ENCODE data around the gene CAPN12.

Gene CAPN12

GRCh38 chr19:38744874-38745273 lies 600 bp upstream of the CAPN12 start:
- no peak for DNase-seq (ENCODE audit: low read depth)
- TF ChIP-seq, protein P1, sequence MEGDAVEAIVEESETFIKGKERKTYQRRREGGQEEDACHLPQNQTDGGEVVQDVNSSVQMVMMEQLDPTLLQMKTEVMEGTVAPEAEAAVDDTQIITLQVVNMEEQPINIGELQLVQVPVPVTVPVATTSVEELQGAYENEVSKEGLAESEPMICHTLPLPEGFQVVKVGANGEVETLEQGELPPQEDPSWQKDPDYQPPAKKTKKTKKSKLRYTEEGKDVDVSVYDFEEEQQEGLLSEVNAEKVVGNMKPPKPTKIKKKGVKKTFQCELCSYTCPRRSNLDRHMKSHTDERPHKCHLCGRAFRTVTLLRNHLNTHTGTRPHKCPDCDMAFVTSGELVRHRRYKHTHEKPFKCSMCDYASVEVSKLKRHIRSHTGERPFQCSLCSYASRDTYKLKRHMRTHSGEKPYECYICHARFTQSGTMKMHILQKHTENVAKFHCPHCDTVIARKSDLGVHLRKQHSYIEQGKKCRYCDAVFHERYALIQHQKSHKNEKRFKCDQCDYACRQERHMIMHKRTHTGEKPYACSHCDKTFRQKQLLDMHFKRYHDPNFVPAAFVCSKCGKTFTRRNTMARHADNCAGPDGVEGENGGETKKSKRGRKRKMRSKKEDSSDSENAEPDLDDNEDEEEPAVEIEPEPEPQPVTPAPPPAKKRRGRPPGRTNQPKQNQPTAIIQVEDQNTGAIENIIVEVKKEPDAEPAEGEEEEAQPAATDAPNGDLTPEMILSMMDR (IDR thresholded peaks at IDR 0.05; ENCODE audit: low read depth, low read length, missing control alignments), result no peak
- no peak overlapping the region for H3K4me3 ChIP-seq (ENCODE audit: low read depth, low read length)

DNA sequence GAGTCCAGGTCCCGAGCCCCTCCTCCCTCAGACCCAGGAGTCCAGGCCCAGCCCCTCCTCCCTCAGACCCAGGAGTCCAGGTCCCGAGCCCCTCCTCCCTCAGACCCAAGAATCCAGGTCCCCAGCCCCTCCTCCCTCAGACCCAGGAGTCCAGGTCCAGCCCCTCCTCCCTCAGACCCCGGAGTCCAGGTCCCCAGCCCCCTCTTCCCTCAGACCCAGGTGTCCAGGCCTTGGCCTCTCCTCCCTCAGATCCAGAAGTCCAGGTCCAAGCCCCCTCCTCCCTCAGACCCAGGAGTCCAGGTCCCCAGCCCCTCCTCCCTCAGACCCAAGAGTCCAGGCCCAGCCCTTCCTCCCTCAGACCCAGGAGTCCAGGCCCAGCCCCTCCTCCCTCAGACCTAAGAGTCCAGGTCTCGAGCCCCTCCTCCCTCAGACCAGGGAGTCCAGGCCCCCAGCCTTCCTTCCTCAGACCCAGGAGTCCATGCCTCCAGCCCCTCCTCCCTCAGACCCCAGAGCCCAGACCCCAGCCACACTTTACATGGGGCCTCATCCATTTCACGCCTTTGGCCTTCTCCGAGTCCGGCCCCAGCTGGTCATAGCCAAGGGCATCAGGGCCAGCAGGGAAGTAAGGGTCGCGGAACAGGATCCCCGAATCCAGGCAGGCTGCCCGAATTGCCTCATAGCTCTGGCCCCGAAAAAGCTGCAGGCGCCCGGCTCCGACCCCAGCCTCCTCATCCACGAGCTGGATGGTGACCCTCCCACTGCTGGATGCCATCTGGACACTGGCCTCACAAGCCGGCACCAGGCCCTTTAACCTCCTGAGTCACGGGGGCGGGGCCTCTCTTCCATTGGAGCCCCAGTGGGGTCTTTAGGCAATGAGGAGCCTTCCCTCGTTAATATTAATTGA lies 628 bp downstream of the CAPN12 start:
- TF ChIP-seq, protein P1 (IDR thresholded peaks at IDR 0.05; ENCODE audit: low read depth, low read length, missing control alignments), result no peak
- no peak overlapping the region for H3K4me3 ChIP-seq (ENCODE audit: low read depth, low read length)
- DNase-seq (ENCODE audit: low read depth), result no peak

- no peak overlapping the region for H3K4me3 ChIP-seq (ENCODE audit: low read depth, low read length)
- no peak for DNase-seq (ENCODE audit: low read depth)
These were observed 1.4 kb downstream of the CAPN12 start for GRCh38 chr19:38742906-38743305.

DNA sequence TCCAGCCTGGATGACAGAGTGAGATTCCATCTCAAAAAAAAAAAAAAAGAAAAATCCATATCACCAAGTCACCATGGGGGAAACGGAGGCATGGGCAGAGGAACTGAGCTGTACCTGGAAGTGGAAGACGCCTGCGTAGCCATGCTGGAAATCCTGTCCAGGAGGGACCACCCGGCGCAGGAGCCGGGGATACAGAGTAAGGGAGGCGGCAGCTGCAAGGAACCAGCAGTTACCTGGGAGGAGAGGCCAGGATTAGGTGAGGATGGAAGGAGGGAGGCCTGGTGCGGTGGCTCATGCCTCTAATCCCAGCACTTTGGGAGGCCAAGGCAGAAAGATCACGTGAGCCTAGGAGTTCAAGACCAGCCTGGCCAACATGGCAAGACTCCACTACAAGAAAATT lies 2.0 kb downstream of the CAPN12 start:
- DNase-seq (ENCODE audit: low read depth), result no peak
- no peak overlapping the region for H3K4me3 ChIP-seq (ENCODE audit: low read depth, low read length)
- TF ChIP-seq, protein P1 (IDR thresholded peaks at IDR 0.05; ENCODE audit: low read depth, low read length, missing control alignments), result no peak

More at GRCh38 chr19:38742906-38743305, 1.4 kb downstream of the CAPN12 start:
- TF ChIP-seq, protein P1 (IDR thresholded peaks at IDR 0.05; ENCODE audit: low read depth, low read length, missing control alignments), result no peak

- no peak overlapping the region for H3K4me3 ChIP-seq (ENCODE audit: low read depth, low read length)
- DNase-seq (ENCODE audit: low read depth), result no peak
- TF ChIP-seq, protein P1 (IDR thresholded peaks at IDR 0.05; ENCODE audit: low read depth, low read length, missing control alignments), result no peak
These were observed 2.6 kb downstream of the CAPN12 start for GRCh38 chr19:38741670-38742069.

- DNase-seq (ENCODE audit: low read depth), result no peak
- TF ChIP-seq, protein P1 (IDR thresholded peaks at IDR 0.05; ENCODE audit: low read depth, low read length, missing control alignments), result no peak
- no peak overlapping the region for H3K4me3 ChIP-seq (ENCODE audit: low read depth, low read length)
These were observed 3.3 kb downstream of the CAPN12 start for GRCh38 chr19:38740932-38741331.

- TF ChIP-seq, protein P1 (IDR thresholded peaks at IDR 0.05; ENCODE audit: low read depth, low read length, missing control alignments), result no peak
- DNase-seq (ENCODE audit: low read depth), result no peak
- no peak overlapping the region for H3K4me3 ChIP-seq (ENCODE audit: low read depth, low read length)
These were observed 4.0 kb downstream of the CAPN12 start for GRCh38 chr19:38740257-38740592.

All from GM12864 (cell line).